ENCODE results near the gene CCDC106.

CCDC106 gene

DNA sequence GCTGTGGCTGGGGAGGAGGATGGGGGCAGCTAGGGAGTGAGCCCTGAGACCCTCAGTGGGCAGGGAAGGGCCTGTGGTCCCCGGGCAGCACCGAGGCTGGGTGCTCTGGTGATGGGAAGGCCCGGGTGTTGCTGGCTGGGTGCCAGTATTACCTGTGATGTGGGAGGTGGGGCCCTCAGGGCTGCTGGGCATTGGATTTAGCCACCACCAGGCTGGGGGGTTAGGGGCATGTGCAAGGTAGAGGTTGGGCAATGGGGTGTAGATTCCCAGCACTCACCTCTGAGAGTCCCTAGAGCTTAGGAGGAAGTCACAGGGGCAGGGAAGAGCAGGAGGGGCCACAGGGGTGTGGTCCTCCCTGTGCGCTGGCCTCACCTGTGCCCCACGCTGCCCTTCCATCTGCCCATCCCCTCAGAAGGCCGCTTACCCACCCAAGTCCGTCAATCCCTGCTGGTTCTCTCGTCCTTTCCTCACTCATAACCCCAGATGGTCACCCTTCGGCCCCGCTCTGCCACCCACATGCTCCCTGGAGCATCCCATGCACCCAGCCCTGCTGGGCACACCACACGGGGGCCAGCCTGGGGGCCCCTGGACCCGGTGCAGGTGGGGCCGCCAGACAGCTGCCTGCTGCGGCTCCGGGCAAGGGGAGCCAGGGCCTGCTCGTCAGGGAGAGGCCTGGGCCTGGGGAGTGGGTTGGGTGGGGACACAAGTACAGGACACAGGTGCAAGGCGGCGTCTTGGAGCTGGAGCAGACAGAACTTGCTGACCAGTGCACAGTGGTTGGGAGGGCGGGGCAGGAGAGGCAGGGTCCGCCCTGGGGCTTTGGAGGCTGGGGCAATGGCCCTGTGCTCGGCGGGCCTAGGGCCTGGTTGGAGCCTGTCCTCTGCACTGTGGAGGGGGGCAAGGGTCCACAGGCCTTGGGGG is 39.5 kb downstream of the CCDC106 start:
- DNase-seq: no peak

DNA sequence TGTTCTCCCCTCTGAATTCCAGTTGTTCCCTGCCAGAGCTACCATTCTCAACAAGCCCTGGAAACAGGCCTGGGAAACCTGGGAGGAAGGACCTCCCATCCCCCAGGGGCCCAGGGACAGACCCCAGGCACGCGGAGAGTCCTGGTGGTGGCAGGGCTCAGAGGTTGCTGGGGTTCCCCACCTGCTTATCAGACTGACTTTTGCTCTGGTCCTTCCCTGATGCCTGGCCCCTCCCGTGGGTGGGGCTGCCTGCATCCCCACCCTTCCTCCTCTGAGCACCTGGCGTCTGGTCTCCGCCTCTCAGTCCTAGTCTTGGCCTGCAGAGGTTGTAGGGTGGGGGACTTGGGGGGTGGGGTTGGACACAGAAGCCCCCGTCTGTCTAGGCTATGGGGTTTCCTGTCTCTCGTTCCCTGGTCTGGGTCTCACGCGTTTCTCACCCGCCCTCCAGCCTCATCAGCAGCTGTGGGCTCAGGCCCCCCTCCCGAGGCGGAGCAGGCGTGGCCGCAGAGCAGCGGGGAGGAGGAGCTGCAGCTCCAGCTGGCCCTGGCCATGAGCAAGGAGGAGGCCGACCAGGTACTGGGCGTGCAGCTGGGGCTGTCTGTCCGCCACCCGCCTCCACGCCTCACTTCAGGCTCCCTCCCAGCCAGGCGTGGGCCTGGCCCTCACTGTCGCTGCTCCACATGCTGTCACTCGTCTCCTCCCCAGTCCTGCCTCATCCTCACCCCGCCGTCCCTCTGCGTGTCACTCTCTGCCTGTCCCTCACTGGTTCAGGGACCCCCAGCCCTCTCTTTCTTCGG is 40.6 kb downstream of the CCDC106 start:
- no peak for DNase-seq

DNA sequence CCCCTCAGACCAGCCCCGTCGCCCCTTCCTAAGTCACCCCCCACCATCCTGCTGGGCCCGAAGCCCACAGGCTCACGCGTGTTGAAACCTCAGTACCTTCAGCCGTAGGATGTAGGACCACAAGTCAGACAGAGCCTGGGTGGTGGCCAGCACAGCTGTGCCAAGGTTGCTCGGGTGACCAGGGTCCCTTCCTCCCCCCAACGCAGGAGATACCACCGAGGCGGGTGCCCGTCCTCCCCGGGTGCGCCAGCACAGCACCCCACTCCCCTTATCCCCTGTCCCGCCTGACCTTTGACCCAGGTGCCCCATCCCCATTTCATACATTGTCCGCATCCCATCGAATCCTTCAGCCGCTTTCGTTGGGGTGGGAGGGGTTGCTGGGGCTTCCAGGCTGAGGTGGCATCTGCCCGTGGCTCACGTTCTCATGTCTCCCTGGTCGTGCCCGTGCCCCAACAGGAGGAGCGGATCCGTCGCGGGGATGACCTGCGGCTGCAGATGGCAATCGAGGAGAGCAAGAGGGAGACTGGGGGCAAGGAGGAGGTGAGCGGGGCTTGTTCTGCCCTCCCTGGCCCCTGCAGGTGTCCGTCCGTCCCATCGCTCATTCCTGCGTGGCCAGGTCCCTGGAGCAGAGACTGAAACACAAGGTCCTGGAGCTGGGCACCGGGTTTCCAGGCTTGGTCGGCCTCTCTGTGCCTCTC is 41.5 kb downstream of the CCDC106 start:
- no peak for DNase-seq

DNA sequence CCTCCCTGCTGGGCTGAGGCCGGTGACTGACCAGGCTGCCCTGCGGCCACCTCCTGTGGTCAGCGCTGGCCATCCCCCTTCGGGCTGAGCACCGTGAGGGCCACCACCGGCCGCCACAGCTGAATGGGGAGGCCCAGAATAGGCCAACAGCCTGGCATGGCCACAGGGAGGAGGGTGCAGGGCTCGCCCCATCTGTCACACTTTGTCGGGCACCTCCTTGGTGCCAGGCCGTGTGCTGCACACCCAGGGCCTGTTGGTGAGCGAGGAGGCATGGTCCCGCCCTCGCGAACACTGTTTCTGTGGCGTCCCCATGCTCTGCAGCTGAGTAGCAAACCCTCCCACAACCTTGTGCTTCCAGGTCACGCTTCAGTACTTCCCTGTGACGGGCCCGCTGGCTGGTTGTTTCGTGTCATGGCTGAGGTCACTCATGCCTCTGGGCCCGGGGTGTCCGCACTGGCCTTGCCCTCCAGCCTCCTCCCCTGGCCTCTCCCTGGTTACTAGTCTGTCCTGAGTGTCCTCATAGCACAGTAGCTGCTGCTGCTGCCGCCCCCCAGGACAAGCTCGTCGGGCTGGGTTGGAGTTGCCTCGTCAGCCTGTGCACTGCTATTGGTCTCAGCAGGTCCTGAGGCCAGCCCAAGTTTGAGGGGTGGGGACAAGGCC is 42.2 kb downstream of the CCDC106 start:
- DNase-seq: no peak

DNA sequence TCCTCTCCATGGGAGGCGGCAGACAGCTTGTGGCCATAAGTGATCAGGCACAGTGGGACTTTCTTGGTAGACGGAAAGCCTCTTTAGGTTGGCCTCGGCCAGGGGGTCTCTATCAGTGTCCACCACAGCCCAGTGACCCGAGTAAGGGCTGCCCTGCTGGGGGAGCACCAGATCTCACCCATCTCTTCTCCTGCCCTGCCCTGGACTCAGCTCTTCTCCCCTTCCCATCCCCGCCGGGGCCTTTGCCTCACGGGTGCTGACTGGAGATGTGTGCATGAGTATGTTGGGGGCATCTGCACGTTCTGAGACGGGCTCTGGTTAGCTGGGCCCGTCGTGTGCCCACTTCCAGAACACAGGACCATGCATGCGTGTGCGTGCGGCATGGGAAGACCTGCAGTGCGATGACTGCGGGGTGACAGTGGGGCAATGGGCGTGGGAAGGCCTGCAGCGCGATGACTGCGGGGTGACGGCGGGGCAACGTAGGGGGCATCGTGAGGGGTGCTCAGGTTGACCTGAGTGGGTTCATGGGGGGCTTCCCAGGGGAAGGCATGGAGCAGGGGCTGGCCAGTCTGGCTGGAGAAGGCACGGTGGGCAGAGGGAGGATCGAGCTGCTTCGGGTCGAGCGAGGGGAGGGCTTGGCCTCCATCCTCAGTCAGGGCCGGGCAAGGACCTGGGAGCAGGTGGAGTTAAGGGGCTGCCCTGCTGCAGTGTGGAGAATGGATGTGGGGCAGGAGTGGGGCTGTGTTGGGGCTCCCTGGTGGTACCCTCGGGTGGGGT is 42.9 kb downstream of the CCDC106 start:
- DNase-seq: no peak

DNA sequence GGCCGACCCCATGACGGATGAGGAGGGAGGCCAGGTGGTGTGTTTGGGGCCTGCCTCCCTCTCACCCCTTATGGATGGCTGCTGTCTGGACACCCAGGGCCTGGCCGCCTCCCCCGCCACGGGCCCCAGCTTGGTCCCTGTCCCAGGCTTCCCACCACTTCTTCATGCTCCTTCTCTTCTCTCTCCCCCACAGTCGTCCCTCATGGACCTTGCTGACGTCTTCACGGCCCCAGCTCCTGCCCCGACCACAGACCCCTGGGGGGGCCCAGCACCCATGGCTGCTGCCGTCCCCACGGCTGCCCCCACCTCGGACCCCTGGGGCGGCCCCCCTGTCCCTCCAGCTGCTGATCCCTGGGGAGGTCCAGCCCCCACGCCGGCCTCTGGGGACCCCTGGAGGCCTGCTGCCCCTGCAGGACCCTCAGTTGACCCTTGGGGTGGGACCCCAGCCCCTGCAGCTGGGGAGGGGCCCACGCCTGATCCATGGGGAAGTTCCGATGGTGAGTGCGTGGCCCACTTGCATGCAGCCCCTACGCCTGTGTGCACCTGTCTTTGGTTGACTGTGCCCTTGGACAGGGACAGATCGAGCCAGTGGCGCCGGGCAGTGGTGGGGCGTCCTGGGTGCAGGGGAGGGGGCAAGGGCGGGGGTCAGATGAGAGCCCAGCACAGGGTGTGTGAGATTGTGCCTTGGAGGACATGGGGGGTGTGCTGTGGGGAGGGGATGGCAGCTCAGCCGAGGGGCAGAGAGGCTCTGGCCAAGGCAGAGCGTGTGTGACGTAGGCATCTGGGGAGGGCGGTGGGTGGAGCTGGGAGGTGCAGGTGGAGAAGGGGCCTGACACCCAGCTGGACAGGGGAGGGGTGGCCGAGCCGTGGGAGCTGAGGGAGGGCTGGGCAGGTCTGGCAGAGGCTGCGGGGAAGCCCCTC is 43.8 kb downstream of the CCDC106 start:
- DNase-seq: no peak

DNA sequence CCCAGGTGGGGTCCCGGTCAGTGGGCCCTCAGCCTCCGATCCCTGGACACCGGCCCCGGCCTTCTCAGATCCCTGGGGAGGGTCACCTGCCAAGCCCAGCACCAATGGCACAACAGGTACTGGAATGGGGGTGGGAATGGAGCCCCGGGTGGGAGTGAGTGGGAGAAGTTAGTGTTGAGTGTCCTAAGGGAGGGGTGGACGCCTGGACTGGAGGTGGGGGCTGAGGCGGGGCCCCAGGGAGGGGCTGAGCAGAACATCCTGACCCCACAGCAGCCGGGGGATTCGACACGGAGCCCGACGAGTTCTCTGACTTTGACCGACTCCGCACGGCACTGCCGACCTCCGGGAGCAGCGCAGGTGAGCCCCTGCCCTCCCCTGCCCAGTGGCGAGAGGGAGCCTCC is 44.7 kb downstream of the CCDC106 start:
- no peak for DNase-seq

DNA sequence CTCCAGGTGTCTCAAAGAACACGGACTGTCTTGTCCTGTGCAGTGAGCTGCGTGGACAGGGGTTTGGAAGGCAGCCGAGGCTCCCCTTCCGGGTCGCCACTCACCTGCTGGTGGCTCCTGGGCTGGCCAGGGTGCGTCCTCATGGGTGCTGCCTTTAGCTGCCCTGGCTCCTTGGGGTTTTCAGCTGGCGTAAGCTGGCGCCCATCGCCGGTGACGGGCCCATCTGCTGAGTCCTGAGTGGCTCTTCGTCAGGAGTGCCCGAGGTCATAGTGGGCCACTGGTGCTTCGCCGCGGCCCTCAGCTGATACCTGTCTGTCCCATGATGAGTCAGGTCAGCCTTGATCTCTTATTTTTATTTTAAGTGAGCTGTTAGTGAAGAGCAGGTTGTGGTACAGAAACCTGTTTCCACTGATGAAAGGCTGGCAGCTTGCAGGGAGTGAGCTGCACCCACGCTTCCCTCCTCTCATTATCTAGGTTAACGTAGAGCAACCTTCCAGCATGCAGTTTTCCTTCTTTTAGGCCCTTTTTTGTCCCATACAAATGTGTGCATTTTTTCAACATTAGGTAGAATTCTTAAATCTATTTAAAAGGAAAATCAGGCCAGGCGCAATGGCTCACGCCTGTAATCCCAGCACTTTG is 45.4 kb downstream of the CCDC106 start:
- DNase-seq: no peak

DNA sequence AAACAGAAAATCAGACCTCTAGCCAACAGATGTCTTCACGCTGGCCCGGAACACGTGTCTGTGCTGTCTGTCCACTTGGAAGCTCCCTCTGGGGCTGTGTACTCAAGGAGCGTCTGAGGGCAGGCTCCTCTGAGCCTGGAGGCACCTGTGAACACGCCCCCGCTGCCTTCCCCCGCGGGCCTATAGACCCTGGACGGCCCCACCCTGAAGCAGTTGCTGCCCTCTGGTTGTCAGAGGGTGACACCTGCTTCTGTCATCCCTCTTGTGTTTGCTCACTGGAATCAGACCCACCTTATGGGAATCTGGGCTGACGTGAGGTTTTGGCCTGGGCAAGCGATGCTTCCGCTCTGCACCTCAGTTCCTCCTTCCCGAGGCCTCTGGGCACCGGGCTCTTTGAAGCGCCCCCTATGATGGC is 46.2 kb downstream of the CCDC106 start:
- DNase-seq: no peak

DNA sequence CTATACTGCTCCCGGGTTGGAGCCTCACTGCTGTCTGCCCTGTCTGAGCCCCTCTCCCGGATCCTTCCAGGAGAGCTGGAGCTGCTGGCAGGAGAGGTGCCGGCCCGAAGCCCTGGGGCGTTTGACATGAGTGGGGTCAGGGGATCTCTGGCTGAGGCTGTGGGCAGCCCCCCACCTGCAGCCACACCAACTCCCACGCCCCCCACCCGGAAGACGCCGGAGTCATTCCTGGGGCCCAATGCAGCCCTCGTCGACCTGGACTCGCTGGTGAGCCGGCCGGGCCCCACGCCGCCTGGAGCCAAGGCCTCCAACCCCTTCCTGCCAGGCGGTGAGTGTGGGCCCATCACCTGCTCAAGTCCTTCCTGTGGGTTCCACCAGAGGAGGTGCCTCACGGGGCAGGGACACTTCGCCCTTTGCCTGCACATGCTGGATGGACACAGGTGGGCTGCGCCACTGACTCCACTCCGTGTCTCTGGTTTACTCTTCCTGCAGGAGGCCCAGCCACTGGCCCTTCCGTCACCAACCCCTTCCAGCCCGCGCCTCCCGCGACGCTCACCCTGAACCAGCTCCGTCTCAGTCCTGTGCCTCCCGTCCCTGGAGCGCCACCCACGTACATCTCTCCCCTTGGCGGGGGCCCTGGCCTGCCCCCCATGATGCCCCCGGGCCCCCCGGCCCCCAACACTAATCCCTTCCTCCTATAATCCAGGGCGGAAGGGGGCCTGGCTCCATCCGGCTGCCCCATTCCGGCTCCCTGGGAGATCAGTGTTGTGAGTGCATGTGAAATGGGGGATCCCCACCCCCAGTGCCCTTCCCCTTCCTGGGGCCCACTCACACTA is 46.9 kb downstream of the CCDC106 start:
- DNase-seq: no peak

DNA sequence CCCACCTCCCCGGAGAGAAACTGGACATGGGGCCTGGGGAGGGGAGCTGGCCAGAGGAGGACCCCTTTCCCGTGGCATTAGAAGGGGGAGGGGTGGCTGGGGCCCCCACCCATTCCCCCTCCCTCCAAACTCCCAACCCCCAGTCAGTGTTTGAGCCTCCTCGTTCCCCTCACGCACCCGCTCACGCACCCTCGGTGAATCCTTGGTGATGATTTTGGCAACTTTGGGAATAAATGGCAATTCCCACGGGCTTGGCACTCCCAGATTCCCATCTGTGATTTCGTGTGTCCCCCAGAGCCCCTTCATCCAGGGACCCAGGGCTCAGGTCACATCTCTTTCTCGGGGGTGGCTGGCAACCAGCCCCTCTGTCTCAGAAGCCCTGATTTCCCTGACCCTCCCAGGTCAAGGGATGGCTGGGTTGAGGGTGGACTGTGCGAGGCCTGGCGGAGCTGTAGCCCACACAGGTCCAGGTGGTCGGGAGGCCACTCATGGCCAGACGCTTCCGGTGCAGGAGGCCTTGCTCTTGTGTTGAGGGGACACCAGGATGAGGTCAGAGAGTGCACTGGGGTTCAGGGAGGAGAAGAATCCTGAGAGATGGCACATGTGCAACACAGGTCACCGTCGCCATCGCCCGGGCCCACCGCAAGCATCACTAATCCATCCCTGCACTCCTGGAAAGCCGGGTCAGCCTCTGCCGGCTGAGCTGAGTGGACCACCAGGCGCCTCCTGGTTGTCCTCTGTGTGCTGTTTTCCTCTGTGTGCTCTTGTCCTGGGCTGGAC is 47.7 kb downstream of the CCDC106 start:
- no peak for DNase-seq

DNA sequence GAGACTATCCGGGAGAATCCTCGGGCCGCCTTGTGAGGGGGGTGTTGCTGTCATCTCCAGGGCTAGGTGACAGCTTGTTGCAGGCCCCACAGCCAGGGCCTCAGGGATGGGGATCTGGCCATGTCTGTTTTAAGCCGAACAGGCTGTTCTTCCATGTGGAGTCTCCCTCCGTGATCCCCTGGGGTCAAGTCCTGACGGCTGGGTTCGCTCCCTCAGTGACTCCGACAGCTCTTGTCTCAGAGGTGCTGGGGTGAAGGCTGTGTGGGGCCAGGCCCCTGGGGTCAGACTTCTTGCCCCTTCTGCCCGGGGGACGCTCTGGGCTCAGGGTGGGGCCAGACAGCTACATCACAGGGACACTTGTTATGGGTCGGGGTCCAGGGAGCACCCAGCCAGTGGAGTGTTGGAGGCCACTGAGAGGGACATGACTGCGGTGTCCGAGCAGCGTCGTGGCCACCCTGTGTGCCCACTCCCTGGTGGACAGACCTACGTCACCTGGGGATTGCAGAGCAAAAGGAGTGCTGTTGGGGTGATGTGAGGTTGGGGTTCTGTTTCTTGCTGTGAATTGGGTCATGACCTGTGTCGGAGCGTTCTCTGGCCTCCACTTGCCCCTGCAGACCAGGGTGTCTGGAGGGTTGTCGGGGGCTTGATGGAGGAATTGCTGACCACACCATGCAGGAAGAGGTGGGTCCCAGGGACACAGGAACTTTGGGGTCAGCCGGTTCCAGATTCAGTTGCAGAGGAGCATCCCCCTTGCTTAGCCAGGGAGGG is 48.5 kb downstream of the CCDC106 start:
- no peak for DNase-seq

DNA sequence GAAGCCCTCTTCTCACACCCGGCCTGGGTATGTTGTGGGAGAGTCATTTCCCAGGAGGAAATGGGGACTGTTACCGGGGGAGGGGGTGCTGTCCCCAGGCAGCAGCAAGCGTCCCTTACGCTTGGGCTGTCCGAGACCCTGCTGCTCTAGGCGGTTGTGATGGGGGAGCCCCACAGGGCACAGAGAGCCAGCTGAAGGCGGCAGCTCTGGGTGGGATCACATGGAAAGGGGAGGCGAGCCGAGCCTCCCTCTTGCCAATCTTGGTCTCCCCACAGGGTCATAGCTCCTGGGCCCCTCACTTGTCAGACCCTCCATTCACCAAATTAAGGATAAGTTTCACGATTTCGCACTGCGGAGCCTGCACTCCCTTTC is 49.0 kb downstream of the CCDC106 start:
- DNase-seq: no peak

DNA sequence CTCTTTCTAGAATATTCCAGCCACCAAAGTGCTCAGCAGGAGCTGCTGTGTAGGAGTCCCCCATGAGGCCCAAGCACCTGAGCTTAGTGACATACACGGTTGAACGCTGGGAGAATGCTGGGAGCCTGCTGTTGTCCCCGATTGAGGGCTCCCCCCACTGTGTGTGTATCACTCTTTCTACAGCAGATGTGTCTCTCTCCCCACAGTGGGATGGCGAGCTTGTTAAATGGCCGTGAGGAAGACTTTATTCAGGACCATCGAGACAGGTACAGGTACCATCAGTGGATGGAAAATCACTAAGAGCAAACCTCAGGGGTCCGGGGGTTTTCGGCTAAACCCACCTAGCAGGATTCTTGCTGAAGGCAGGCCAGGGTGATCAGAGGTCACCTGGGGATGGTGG is 49.7 kb downstream of the CCDC106 start:
- no peak for DNase-seq

DNA sequence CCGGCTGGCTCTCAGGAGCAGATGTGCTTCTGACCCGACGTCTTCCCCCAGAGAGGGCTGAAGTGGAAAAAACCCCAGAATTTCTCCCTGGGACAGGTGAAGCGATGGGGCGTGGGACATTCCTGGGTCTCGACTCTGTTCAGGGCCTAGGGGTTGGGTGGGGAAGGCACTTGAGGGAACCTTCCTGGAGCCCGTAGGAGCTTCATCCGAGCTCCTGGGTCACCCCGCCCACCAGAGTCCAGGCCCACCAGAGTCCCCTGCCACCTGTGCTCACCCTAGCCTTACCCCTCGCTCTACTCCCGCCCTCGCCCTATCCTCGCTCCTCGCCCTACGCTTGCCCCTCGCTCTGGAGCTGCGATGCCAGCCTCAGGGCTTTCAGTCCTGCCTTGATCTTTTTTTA is 50.2 kb downstream of the CCDC106 start:
- no peak for DNase-seq

DNA sequence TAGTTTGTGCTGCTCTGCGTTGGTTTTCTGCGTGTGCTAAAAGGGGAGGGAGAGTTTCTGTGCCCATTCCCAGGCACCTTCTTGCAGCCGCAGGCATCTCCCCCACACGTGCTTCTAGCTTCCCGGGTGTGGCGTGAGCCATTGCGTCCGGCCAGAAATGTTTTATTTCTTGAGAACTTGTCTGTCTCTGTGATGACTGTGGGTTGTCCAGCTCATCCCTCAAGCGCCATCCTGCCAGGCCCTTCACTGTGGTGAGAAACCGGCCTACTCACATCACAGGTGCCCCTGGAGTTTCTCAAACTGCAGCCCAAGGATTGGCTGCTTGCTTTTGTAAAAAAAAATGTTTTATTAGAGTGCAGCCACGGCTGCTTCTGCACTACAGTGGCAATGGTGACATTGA is 51.2 kb downstream of the CCDC106 start:
- DNase-seq: no peak

DNA sequence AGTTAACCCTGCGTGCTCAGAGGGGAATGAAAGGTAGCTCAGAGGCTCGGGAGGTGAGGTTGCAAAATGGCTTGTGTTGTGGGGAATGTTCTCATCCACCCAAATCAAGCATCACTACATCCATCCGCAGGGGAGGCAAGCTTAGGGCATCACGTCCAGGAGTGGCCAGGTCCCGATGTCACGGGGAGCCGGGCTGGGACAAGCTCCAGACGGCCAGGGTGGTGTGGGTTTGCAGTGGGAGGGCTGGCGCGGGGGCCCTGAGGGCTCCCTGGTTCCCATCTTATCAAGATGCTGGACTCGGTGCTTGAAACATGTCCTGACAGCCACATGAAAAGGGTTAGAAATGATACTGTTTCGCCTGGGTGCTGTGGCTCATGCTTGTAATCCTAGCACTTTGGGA is 52.8 kb downstream of the CCDC106 start:
- no peak for DNase-seq

DNA sequence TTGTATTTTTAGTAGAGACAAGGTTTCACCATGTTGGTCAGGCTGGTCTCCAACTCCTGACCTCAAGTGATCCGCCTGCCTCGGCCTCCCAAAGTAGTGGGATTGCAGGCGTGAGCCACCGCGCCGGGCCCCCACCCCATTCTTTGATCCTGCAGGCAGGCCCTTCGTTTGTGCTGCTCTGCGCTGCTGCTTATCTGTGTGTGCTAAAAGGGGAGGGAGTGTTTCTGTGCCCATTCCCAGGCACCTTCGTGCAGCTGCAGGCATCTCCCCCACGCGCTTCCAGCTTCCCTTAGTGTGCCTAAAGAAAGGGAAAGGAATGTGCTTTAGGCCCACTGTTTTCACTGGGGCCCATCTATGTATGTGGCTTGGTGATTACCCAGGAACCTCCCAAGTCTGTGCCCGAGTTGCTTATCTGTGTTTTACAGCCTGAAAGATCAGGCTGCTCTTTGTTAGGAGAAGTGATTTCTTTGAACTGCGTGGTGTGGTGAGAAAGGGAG is 54.2 kb downstream of the CCDC106 start:
- no peak for DNase-seq
